ENCODE data around the gene ETS1.

ETS1 gene

DNA sequence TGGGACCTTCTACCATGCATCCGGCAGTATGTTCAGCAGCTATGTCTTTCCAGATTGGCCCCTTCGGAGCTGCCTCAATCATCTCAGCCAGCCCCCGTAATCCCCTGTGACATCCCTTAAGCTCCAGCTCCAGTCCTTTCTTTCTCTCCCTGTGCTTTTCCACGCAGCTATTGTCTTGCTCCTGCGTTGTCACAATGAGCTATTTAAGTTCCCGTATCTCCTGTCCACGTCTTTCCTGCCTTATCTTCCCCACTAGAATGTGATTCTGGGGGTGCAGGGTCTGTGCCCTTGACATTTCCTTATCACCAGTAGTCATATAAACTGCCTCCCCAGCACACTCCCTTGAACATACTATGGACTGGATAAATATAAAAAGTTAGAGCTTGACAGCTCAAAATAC, 5.1 kb upstream of the ETS1 start:
- DNase-seq (ENCODE audit: low spot score): no peak

- DNase-seq (ENCODE audit: low spot score): no peak
These were observed 3.2 kb upstream of the ETS1 start for GRCh38 chr11:128590587-128590986.

GRCh38 chr11:128589998-128590397, 2.6 kb upstream of the ETS1 start:
- no peak for DNase-seq (ENCODE audit: low spot score)

DNA sequence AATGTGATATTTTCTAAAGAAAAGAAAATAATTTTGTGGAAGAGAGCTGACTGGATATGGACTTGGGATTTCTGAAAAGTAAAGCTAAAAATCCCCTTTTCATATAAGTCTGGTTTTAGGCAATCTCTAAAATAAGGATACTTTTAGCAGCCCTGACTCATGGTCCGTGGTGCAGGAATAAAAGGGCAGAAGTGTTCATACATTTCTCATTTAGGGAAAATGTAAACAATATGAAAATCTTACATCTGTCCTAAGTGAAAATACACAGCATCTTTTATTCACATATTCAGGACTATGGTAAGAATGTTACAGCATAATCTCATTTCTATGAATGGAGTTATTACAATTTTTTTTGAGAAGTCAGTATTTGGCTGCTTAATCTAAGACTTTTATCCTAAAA, 735 bp upstream of the ETS1 start:
- DNase-seq (ENCODE audit: low spot score): no peak

GRCh38 chr11:128586689-128587088, 669 bp downstream of the ETS1 start:
- DNase-seq (ENCODE audit: low spot score): no peak

DNA sequence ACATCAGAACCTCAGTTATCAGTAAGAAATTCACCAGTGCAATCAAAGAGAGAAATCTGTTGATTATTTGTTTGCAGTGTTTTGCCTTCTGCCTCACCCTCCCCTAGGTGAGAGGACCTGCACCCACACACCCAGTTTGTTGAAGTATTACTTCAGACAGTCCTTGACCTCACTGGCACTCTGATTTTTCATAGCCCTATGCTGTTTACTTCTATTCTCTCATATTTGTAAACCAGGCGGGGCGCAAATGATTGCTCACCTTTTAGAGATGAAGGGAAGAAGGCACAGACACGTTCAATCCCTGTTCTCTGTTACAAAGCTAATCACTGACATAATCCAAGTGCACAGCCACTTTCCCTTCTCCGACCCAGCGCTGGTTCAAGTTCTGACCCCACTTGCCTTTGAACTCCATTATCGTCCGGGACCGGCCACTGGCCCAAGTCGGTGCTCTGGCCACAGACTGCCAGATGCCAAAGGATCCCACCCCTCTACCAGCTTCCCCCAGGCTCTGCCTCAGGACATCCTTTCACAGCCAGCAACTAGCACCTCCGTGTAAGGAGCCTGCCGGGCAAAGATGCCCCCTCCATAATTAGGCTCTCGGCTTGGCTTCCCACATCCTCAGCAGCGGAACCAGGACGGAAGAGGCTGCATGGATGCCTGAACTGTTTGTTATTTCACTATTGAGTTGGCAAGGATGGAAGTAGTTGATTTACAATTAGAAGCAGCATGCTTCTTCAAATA, 1.7 kb downstream of the ETS1 start:
- DNase-seq (ENCODE audit: low spot score): no peak

DNA sequence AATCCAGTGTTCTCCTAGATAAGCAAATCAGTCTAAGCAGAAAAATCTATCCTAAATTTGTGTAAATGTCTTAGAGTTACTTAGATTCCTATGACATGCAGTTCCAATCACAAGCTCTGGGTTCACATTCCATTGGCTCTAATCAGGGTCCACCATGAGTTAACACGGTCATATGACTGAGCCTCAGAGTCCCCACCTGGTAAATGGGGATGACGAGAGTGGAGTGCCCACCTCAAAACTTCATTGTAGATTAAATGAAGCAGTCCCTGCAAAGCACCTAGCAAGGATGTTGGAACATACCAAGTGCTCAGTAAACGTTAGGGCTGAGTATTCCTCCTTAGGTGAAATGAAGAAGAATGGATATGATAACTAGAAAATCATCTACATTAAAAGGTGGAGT, 3.1 kb downstream of the ETS1 start:
- DNase-seq (ENCODE audit: low spot score): no peak

DNA sequence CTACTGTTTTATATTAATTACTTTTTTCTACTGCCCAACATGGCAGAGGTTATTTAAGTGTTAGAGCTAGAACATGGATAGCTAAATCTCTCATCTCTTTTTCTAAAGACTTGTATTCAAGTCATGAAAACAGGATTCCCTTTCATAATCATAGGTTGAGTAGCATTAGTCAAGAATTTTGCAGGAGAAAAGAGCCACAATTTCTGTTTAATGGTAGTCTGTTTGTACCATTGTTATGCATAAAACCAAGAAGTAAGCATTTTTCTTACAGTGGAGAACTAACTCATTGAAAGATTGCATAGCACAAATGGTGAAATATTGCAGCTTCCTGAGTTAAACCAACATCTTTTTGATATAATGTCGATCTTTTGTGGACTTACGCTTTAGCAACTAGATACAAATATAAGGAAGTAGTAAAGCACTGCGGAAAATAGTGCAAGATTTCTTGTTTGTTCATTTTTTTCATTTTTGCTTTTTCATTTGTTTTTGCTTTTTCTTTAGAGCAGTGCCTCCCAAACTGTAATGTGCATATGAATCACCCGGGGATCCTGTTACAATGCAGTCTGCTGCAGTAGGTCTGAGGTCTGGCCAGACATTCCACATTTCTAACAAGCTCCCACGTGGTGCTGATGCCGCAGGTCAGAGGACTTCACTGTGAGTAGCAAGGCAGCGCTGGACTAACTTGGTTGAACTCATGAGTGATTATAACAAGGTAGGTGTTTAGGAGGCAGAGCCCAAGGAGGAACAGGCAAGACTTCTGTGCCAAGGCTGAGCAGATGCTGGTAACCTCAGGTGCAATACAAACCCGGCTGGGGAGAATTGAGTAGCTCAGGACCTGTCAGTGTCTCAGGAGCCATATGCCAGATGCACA, 4.6 kb downstream of the ETS1 start:
- DNase-seq (ENCODE audit: low spot score): peak; percentile 81

GRCh38 chr11:128581561-128582272, 5.6 kb downstream of the ETS1 start:
- no peak for DNase-seq (ENCODE audit: low spot score)

DNA sequence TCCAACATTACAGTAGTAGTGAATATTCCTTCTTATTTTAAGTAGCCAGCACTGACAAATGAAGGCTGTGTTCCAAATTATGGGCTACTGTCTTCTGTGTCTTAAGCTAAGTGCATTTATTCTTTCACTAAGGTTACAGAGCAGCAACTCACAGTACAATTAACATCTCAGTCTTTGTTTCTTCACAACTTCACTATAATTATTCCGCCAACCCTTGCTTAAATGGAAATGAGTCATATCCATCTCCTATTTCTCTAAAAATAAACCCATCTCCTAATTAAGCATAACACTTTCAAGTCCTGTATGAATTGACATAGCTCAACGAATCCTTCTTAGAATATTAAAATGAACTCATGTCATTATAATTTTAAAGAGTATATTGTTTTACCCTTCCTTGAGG, 6.7 kb downstream of the ETS1 start:
- DNase-seq (ENCODE audit: low spot score): no peak

GRCh38 chr11:128579798-128580504, 7.4 kb downstream of the ETS1 start:
- DNase-seq (ENCODE audit: low spot score): no peak

- no peak for DNase-seq (ENCODE audit: low spot score)
These were observed 10.8 kb downstream of the ETS1 start for GRCh38 chr11:128576555-128576954.

DNA sequence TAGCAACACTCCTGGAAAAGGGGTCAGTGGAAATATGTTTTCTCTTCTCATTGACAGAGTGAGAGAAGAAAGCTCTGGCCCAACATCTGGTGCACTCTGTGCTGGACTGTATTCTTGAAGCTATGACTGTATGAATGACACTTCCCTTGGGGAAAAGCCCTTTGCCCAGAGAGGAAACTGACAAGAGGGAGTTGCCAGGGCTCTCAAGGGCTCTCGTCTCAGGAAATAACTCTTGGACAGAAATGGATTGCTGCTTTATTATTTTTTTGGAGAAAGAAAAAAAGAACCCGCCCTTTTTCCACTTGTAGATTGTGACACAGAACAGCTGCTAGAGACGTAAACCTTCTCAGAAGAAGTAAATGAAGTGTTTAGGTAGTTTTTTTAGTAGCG, 11.4 kb downstream of the ETS1 start:
- DNase-seq (ENCODE audit: low spot score): no peak

DNA sequence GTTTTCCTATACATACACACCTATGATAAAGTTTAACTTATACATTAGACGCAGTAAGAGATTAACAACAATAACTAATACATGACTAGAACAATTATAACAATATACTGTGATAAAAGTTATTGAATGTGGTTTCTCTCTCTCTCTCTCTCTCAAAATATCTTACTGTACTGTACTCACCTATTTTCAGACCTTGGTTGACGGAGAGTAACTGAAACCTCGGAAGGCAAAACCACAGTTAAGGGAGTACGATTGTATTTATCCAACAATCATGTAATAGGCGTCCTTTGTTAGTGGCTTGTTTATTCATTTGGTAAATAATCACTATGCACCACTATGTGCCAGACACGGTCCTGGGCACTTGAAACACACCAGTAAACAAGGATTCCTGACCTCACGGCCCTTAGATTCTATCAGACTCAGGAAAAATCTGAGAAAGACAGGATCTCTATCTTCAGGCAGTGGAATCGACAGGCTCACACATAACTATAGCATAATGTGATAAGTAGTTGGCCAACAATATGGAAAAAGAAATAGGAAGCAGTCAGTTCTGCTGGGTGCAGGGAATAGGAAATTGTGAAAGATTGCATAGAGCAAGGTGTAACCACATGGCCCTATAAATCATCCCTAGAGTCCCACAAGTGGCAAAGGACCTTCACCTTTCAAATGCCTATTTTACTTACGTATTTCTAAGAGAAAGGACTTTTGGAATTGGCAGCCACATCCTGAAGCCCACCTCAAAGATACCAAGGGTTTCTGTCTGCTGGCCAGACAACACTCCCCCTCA, 12.0 kb downstream of the ETS1 start:
- peak; percentile 29 for DNase-seq (ENCODE audit: low spot score)

DNA sequence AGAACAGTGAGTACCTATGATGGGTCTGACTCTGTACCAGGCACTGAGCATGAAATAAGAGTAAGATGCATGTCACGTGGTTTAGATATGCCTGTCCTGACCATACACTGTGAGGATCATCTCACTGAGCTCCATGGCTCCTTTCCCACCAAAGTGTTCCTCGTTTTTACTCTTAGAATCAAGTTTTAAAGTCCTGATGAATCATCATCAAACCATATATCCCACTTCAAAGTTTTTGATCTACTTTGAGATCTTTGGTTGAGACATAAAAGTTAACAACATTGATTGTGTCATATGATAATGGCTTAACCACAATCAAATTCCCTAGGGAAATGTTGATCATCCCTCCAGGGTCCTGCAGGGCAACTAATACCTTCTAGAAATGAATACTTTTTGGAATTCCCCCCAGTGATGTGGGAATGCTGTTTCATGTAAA, 12.8 kb downstream of the ETS1 start:
- peak; percentile 85 for DNase-seq (ENCODE audit: low spot score)

GRCh38 chr11:128573638-128574037, 13.7 kb downstream of the ETS1 start:
- no peak for DNase-seq (ENCODE audit: low spot score)

- no peak for DNase-seq (ENCODE audit: low spot score)
These were observed 14.4 kb downstream of the ETS1 start for GRCh38 chr11:128572965-128573364.

DNA sequence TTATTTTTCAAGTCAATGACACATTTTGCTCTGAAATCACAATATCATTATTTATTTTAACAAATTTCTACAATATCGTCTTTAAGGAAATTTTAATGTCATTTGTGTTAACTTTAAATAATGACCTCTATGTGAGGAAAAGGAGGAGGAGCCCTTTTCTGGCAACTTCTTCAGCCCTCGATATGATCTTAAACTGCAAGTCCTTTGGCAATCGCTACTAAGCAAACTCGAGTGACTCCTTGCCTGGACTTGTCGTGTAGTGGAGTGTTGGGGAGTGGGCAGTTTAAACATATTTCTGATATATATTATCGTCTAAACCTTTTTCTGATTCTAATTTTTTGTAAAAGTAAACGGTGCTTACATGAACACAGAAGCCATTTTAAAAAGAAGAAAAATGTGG, 16.7 kb downstream of the ETS1 start:
- no peak for DNase-seq (ENCODE audit: low spot score)

GRCh38 chr11:128569291-128569690, 18.1 kb downstream of the ETS1 start:
- DNase-seq (ENCODE audit: low spot score): no peak

DNA sequence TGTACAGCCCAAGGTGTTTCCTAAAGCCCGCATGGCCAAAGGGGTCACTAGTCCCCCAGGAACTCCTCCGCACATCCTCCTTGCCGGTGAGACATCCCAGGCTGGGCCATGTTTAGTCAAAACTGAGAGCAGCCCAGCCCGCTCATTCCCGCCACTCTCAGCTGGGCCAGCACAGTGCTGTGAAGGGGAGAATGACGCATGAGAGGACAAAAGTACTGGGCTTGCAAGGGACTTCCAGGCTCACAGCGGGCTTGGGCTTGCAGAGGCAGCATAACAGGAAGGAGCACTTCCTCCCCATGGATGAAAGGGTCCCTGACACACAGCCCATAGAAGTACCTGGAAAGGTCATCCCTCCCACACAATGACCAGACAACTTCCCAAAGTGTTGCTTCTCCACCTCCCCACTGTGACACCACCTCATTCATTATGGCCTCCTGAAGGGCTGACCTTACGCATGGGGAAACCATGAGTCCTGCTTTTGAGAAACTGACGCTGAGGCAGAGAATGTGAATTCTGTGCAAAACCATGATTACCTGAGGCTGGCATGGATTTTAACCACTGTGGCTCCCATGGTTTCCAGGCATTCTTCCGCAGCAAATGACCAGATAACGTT, 19.1 kb downstream of the ETS1 start:
- DNase-seq (ENCODE audit: low spot score): no peak

- no peak for DNase-seq (ENCODE audit: low spot score)
These were observed 20.2 kb downstream of the ETS1 start for GRCh38 chr11:128567130-128567529.
